Measurements from ENCODE around the gene DCPS. TPM values are rescaled to one million over a fixed set of nuclear protein-coding genes. Genes with fewer than 3 reads are reported as not detected.

DCPS gene
- total and polyA plus RNA-seq, 2 of the 4 experiments (the other 2 are of a cell fraction) = 19.7 to 34.8 TPM

GRCh38 chr11:126344141-126345080 lies 40.6 kb downstream of the DCPS start:
- DNase-seq (no peak), ATAC-seq (ENCODE audit: low read depth) (no peak)
- no peak overlapping the region for H3K23ac ChIP-seq (ENCODE audit: low read depth, low read length)
- H3K4me3 ChIP-seq (ENCODE audit: insufficient read depth, low read depth, low read length) = no peak overlapping the region
- no peak overlapping the region for H3K14ac ChIP-seq (replicated peaks; ENCODE audit: low read depth, low read length)
- no peak overlapping the region for H3K27ac ChIP-seq (ENCODE audit: insufficient read depth, low read length)
- no peak overlapping the region for H3K9ac ChIP-seq (ENCODE audit: low read depth, low read length)
- TF ChIP-seq RCOR1 (IDR thresholded peaks at IDR 0.05; ENCODE audit: insufficient replicate concordance, low read length) (no peak), RFX5 (IDR thresholded peaks at IDR 0.05; ENCODE audit: low read depth, low read length) (no peak), USF2 (IDR thresholded peaks at IDR 0.05; ENCODE audit: low read depth, low read length) (no peak), CEBPB (IDR thresholded peaks at IDR 0.05; ENCODE audit: low read depth, low read length) (no peak), MXI1 (IDR thresholded peaks at IDR 0.05; ENCODE audit: borderline replicate concordance, low read depth, low read length) (no peak), SMC3 (IDR thresholded peaks at IDR 0.05; ENCODE audit: low read depth, low read length) (no peak), RAD21 (IDR thresholded peaks at IDR 0.05; ENCODE audit: low read length) (no peak), MAZ (IDR thresholded peaks at IDR 0.05; ENCODE audit: borderline replicate concordance, low read depth, low read length) (no peak), POLR2A (IDR thresholded peaks at IDR 0.05; ENCODE audit: low read depth, low read length) (no peak), CHD1 (IDR thresholded peaks at IDR 0.05; ENCODE audit: low read depth, low read length) (no peak), MAFK (IDR thresholded peaks at IDR 0.05; ENCODE audit: low read depth, low read length) (no peak), CTCF (conservative IDR thresholded peaks at IDR 0.05; ENCODE audit: low read depth, low read length) (no peak), ELK1 (IDR thresholded peaks at IDR 0.05; ENCODE audit: borderline replicate concordance, low read depth, low read length) (no peak), FOS (IDR thresholded peaks at IDR 0.05; ENCODE audit: low read depth, low read length) (no peak), BHLHE40 (IDR thresholded peaks at IDR 0.05; ENCODE audit: low read depth, low read length) (no peak)
- intact Hi-C loops (cut with micrococcal nuclease) = no loop called here
- no peaks in the 10 kb centered on the region for H4K20me1 ChIP-seq (ENCODE audit: insufficient read depth, low read length)
- H3K18ac ChIP-seq (ENCODE audit: low read depth, low read length) = no peak overlapping the region
- H3K9me1 ChIP-seq (ENCODE audit: insufficient read depth, low read length) = peaks cover 35% of the 10 kb centered on the region
- no peak overlapping the region for H4K91ac ChIP-seq (ENCODE audit: insufficient read depth, low read depth, low read length)
- no CpG with 5 or more reads among the region's 11 CpGs for WGBS, 2 experiments (ENCODE audit: extremely low coverage in 2 of 2, insufficient read length in 1 of 2)
- no peak overlapping the region for H2BK5ac ChIP-seq (ENCODE audit: low read depth, low read length, poor library complexity, severe bottlenecking)
- no peak overlapping the region for H2BK120ac ChIP-seq (ENCODE audit: low read depth, low read length)
- no peak overlapping the region for H3K56ac ChIP-seq (ENCODE audit: extremely low read depth, insufficient read depth, low read length)
- H3K4me2 ChIP-seq (ENCODE audit: low read depth, low read length) = no peak overlapping the region
- ChIA-PET POLR2A (ENCODE audit: unreplicated experiment) (no interaction called here), CTCF (interaction anchor here (0.6 kb wide), 1 partner anchor 776 kb away, joined by 3 read pairs; no protein-coding TSS in a partner anchor)
- H2AK9ac ChIP-seq (replicated peaks; ENCODE audit: low read depth, low read length, poor library complexity) = peak overlapping the region; percentile 1
- no peak overlapping the region for H3K4ac ChIP-seq (ENCODE audit: low read depth, low read length)
- H2BK20ac ChIP-seq (ENCODE audit: low read depth, low read length) = no peak overlapping the region
- no peak overlapping the region for H4K5ac ChIP-seq (ENCODE audit: low read depth, low read length)
- no TSS peak for BruUV-seq (replicated peaks)
- no peak overlapping the region for H2AK5ac ChIP-seq (ENCODE audit: low read depth, low read length)
- in situ Hi-C loops (cut with MboI; ENCODE audit: low sequenced_read_pairs) = no loop called here
- H2BK15ac ChIP-seq (ENCODE audit: low read depth, low read length) = no peak overlapping the region
- H2AFZ ChIP-seq (replicated peaks; ENCODE audit: low read length, poor library complexity) = no peak overlapping the region
- H3K79me1 ChIP-seq (ENCODE audit: low read depth in 1 of 2, low read length in 2 of 2) = peaks cover 9 to 43% of the 10 kb centered on the region in 2 experiments
- no peaks in the 10 kb centered on the region for H3K27me3 ChIP-seq (ENCODE audit: control insufficient read depth, insufficient read depth, low read length)
- H4K8ac ChIP-seq (ENCODE audit: low read depth in 2 of 2, low read length in 2 of 2) = no peak overlapping the region
- dilution Hi-C loops (cut with HindIII; ENCODE audit: low sequenced_read_pairs, unreplicated experiment) = no loop called here
- peaks cover 8% of the 10 kb centered on the region; the same call in 1 of the 2 replicates for H3K36me3 ChIP-seq (ENCODE audit: control insufficient read depth, insufficient read depth, low read length)
- no peaks in the 10 kb centered on the region for H3K9me3 ChIP-seq (ENCODE audit: control insufficient read depth, insufficient read depth, low read length)
- peaks cover 28% of the 10 kb centered on the region for H3K4me1 ChIP-seq (ENCODE audit: control insufficient read depth, insufficient read depth, low read length)

All from IMR-90 (cell line).